Uterus (tissue), 4 donors: Measurements from ENCODE around the gene ETAA1. TPM values are rescaled to one million over a fixed set of nuclear protein-coding genes. Genes with fewer than 3 reads are reported as not detected.
A peak's percentile ranks its signal among the peaks of the same experiment; 100 is the strongest.

ENCODE experiments used
- DNase-seq, 2 donors: peaks; one replicate each; pipeline ENCODE4 v3.0.0-alpha.2; 2019 to 2020
- H3K27ac ChIP-seq, 2 donors: fragments of 200-600 bp; sonication (generic); 1 replicate in 1 of 2; 2 replicates in 1 of 2; pipeline ENCODE4 v1.5.1; 2016 to 2018
- H3K27me3 ChIP-seq, 2 donors: fragments of 200-600 bp; sonication (generic); one replicate each; pipeline ENCODE4 v1.5.1; 2018 to 2019; ENCODE audit warnings: control low read depth in 1 of 2
- H3K36me3 ChIP-seq, 2 donors: fragments of 200-600 bp; sonication (generic); one replicate each; pipeline ENCODE4 v1.5.1; 2019; ENCODE audit warnings: control low read depth in 1 of 2
- H3K4me1 ChIP-seq, 2 donors: fragments of 200-600 bp; sonication (generic); one replicate each; pipeline ENCODE4 v1.5.1; 2018 to 2019; ENCODE audit warnings: control low read depth in 1 of 2
- H3K4me3 ChIP-seq, 2 donors: fragments of 200-600 bp; sonication (generic); 1 replicate in 1 of 2; 2 replicates in 1 of 2; pipeline ENCODE4 v1.5.1; 2018 to 2019; ENCODE audit warnings: mild to moderate bottlenecking in 1 of 2
- H3K9me3 ChIP-seq, 2 donors: fragments of 200-600 bp; sonication (generic); one replicate each; pipeline ENCODE4 v1.5.1; 2019; ENCODE audit warnings: control low read depth in 1 of 2
- POLR2A ChIP-seq, 2 donors: fragments of 450-650 bp; IDR thresholded peaks; one replicate each; pipeline ENCODE4 v1.6.1; 2016; ENCODE audit warnings: antibody characterized with exemption in 2 of 2, mild to moderate bottlenecking in 1 of 2, moderate library complexity in 1 of 2
- intact Hi-C: fragments of 100-400 bp; cut with DNase I; formaldehyde crosslinking; loops from one replicate; pipeline ENCODE4 v1.15.1; 2023; ENCODE audit warnings: low total_unique reads
- total RNA-seq, 4 donors: library from RNA; depleted of rRNA in 3 of 4; stranded (reverse); fragments of >200 nt in 3 of 4; gene quantifications; one replicate each; pipeline versions ENCODE4 v1.1.0 to v1.2.4, GENCODE V29; 2014 to 2023
- TF ChIP-seq, protein P1 (sequence below), 4 experiments: fragments of 200-600 bp in 2 of 4; fragments of 450-650 bp in 2 of 4; sonication (generic) in 2 of 4; IDR thresholded peaks; one replicate each; pipeline ENCODE4 v1.5.1; 2016 to 2019; ENCODE audit warnings: antibody characterized with exemption in 4 of 4, mild to moderate bottlenecking in 2 of 4, moderate library complexity in 1 of 4
- donor health status: DM: yes; HTN: yes; CAD: no.

ETAA1 gene
- total RNA-seq, 4 donors from 2014 or later, result 14.6 to 37.6 (median 21.6) TPM

DNA sequence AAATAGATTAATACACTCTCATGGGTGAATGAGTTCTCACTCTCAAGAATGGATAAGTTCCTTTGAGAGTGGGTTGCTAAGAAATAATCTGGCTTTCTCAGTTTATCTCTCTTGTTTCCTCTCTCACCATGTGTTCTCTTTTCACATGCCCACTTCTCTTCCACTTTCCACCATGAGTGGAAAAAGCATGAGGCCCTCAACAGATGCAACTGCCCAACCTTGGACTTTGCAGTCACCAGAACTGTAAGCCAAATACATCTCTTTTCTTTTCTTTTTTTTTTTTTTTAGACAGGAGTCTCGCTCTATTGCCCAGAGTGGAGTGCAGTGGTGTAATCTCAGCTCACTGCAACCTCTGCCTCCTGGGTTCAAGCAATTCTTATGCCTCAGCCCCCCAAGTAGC is 18.1 kb upstream of the ETAA1 start:
- intact Hi-C loops, result no loop called here
- no peak for DNase-seq
- H3K27me3 ChIP-seq, result no peaks in the 10 kb centered on the region
- no peaks in the 10 kb centered on the region for H3K9me3 ChIP-seq
- TF ChIP-seq, protein P1, sequence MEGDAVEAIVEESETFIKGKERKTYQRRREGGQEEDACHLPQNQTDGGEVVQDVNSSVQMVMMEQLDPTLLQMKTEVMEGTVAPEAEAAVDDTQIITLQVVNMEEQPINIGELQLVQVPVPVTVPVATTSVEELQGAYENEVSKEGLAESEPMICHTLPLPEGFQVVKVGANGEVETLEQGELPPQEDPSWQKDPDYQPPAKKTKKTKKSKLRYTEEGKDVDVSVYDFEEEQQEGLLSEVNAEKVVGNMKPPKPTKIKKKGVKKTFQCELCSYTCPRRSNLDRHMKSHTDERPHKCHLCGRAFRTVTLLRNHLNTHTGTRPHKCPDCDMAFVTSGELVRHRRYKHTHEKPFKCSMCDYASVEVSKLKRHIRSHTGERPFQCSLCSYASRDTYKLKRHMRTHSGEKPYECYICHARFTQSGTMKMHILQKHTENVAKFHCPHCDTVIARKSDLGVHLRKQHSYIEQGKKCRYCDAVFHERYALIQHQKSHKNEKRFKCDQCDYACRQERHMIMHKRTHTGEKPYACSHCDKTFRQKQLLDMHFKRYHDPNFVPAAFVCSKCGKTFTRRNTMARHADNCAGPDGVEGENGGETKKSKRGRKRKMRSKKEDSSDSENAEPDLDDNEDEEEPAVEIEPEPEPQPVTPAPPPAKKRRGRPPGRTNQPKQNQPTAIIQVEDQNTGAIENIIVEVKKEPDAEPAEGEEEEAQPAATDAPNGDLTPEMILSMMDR (IDR thresholded peaks at IDR 0.05), result no peak
- no peak for TF ChIP-seq POLR2A (IDR thresholded peaks at IDR 0.05)
- no peaks in the 10 kb centered on the region for H3K36me3 ChIP-seq
- H3K4me1 ChIP-seq, result no peaks in the 10 kb centered on the region
- H3K27ac ChIP-seq, result no peak overlapping the region
- no peak overlapping the region for H3K4me3 ChIP-seq

DNA sequence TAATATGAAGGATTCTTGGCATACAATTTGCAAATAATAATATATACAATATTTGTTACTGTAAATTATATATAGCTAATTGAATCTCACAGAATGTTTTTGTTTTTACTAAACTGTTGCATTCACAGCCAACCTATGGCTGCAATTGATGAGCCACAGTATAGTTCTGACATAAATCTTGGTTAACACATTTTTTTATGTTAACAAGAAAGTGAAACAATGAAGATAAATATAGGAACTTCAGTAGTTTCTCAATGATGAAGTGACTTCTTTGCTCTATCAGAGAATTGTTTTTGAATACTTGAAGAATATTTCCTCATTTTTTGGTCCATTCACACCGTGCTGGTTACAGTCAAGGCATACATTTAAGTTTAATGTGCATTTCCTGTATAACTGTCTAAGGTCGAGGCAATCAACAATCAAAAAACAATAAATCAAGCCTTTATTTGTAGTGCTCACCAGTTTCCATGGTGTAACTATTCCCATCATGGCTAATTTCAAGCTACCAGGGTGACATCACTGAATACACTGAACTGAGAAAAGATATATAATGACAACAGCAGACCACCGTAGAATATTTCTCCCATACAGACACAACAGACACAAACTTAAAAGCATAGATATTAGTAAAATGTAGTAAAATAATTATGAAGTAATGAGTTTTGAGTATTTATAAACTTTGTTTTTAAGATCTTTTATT is 12.9 kb upstream of the ETAA1 start:
- Histone ChIP-seq H3K27me3 (no peaks in the 10 kb centered on the region), H3K36me3 (no peaks in the 10 kb centered on the region), H3K4me3 (no peak overlapping the region), H3K4me1 (no peaks in the 10 kb centered on the region), H3K9me3 (no peaks in the 10 kb centered on the region), H3K27ac (no peak overlapping the region)
- DNase-seq, result no peak
- intact Hi-C loops, result no loop called here
- no peak for TF ChIP-seq POLR2A (IDR thresholded peaks at IDR 0.05)
- TF ChIP-seq, protein P1 (IDR thresholded peaks at IDR 0.05), result no peak

DNA sequence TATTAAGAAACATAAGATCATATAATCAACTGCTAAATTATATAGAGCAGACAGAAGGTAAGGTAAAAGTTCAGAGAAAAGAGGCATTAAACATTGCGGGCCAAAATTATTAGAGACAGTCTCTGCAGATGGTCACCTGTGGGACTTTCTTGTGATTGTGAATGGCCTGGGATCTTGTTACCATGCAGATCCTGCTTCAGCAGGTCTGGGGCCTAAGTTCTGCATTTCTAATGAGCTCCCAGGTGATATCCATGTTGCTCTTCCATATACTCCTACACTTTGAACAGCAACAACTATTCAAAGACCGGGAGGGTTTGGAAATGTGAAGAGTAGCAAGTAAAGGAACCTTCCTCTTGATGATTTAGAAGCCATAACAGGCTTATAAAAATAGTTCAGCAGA is 8.5 kb upstream of the ETAA1 start:
- no peaks in the 10 kb centered on the region for H3K4me1 ChIP-seq
- DNase-seq, result no peak
- no peaks in the 10 kb centered on the region for H3K9me3 ChIP-seq
- TF ChIP-seq, protein P1 (IDR thresholded peaks at IDR 0.05), result no peak
- no peak for TF ChIP-seq POLR2A (IDR thresholded peaks at IDR 0.05)
- peak overlapping the region; percentile 61 to 69 for H3K27ac ChIP-seq
- no peaks in the 10 kb centered on the region for H3K27me3 ChIP-seq
- H3K36me3 ChIP-seq, result no peaks in the 10 kb centered on the region
- intact Hi-C loops, result no loop called here
- no peak overlapping the region for H3K4me3 ChIP-seq

DNA sequence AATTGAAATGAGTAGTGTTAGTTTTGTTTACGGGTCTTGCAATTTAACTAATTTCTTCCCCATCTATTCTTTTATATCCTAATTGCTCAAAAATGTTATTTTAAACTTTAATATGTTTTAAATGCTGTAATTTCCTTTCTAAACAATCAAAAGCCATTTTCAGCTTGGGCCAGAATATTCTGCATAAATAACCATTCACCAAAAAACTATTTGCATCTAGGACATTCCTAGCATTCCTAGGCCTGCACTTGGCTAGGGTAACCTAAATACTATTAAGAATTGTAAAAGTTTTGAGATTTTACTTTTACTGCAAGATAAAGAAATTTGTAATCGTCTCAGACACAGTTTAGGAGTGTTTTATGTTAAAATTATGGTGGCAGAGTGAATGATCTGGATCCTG is 7.8 kb upstream of the ETAA1 start:
- DNase-seq, result no peak
- TF ChIP-seq, protein P1 (IDR thresholded peaks at IDR 0.05), result no peak
- TF ChIP-seq POLR2A (IDR thresholded peaks at IDR 0.05), result no peak
- no peaks in the 10 kb centered on the region for H3K9me3 ChIP-seq
- no peaks in the 10 kb centered on the region for H3K4me1 ChIP-seq
- peak overlapping the region; percentile 61 to 69 for H3K27ac ChIP-seq
- H3K4me3 ChIP-seq, result no peak overlapping the region
- no peaks in the 10 kb centered on the region for H3K36me3 ChIP-seq
- H3K27me3 ChIP-seq, result no peaks in the 10 kb centered on the region
- intact Hi-C loops, result no loop called here

DNA sequence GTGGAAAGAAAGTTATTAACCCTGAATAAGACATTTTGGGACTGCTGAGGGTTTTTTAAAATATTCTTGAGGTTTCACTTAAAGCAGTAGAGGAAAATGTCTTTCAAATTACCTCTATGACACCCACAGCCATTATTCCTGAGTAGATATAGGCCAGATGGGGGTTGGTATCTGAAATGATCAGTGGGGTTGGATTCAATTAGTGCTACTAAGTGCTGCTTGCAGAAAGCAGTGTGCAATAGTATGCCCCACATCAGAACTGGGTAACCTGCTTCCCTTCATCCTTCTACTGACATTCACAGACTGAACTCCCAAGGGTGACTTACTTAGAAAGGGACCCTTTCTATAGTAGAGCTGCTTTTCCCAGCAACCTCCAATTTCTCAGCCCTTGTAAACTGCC is 7.3 kb upstream of the ETAA1 start:
- H3K9me3 ChIP-seq, result no peaks in the 10 kb centered on the region
- intact Hi-C loops, result no loop called here
- H3K27ac ChIP-seq, result peak overlapping the region; percentile 61 to 69
- H3K36me3 ChIP-seq, result no peaks in the 10 kb centered on the region
- no peak for DNase-seq
- H3K4me3 ChIP-seq, result no peak overlapping the region
- no peak for TF ChIP-seq POLR2A (IDR thresholded peaks at IDR 0.05)
- TF ChIP-seq, protein P1 (IDR thresholded peaks at IDR 0.05), result no peak
- H3K27me3 ChIP-seq, result no peaks in the 10 kb centered on the region
- H3K4me1 ChIP-seq, result no peaks in the 10 kb centered on the region
